RWPE2 (cell line): Measurements from ENCODE around the gene C5orf63.

Experiments used
- ATAC-seq: fragments of 200-7000 bp; cut with Tn5 transposase; 3 replicates; pipeline ENCODE4 v1.9.1; 2021; ENCODE audit warnings: low read depth
- DNase-seq: peaks from one replicate; pipeline ENCODE4 v3.0.0-alpha.2; 2020; ENCODE audit warnings: low spot score
- H3K27ac ChIP-seq: fragments of 450-650 bp; 2 replicates; pipeline ENCODE4 v1.5.1; 2017; ENCODE audit warnings: mild to moderate bottlenecking; ENCODE audit not compliant: poor library complexity, severe bottlenecking
- H3K27me3 ChIP-seq: fragments of 250-450 bp; sonication (Bioruptor Pico); 2 replicates; pipeline ENCODE4 v1.5.1; 2021; ENCODE audit warnings: mild to moderate bottlenecking, moderate library complexity; ENCODE audit not compliant: insufficient read depth, poor library complexity, severe bottlenecking
- H3K36me3 ChIP-seq: fragments of 250-450 bp; sonication (Bioruptor Pico); 2 replicates; pipeline ENCODE4 v1.5.1; 2020; ENCODE audit warnings: low read depth, mild to moderate bottlenecking, moderate library complexity
- H3K4me1 ChIP-seq: fragments of 250-450 bp; sonication (Bioruptor Pico); 2 replicates; pipeline ENCODE4 v1.5.1; 2021; ENCODE audit warnings: mild to moderate bottlenecking, moderate library complexity; ENCODE audit not compliant: insufficient read depth, poor library complexity, severe bottlenecking
- H3K4me3 ChIP-seq: fragments of 250-450 bp; sonication (Bioruptor Pico); 2 replicates; pipeline ENCODE4 v1.5.1; 2021; ENCODE audit warnings: mild to moderate bottlenecking, moderate library complexity; ENCODE audit not compliant: severe bottlenecking
- H3K9me3 ChIP-seq: fragments of 250-450 bp; sonication (Bioruptor Pico); 2 replicates; pipeline ENCODE4 v1.5.1; 2021; ENCODE audit warnings: mild to moderate bottlenecking, moderate library complexity; ENCODE audit not compliant: severe bottlenecking
- TF ChIP-seq, protein P1 (sequence below): fragments of 450-650 bp; IDR thresholded peaks from one replicate; pipeline ENCODE4 v1.5.1; 2017; ENCODE audit warnings: mild to moderate bottlenecking, moderate library complexity; ENCODE audit not compliant: poor library complexity, severe bottlenecking

C5orf63 gene

DNA sequence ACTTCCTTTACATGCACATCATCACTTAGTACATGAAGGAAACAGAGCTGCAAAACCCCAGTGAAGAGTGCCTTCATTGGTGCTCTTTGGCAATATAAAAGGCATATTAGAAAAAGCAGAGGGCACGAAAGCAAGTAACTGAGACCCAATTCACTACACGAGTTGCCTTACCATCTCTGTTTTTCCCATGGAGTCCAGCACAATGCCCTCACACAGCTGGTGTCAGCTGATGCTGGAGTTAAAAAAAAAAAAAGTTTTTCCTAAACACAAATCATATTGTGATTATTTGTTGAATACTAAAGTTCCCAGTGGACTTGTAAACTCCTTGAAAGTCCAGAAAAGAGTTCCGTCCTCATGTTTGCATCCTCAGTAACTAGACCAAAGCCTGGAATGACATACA lies 68.6 kb downstream of the C5orf63 start:
- DNase-seq (no peak), ATAC-seq (no peak)
- Histone ChIP-seq H3K27me3 (no peaks in the 10 kb centered on the region), H3K9me3 (no peaks in the 10 kb centered on the region), H3K36me3 (no peaks in the 10 kb centered on the region), H3K4me1 (no peaks in the 10 kb centered on the region), H3K27ac (no peak overlapping the region), H3K4me3 (no peak overlapping the region)
- TF ChIP-seq, protein P1, sequence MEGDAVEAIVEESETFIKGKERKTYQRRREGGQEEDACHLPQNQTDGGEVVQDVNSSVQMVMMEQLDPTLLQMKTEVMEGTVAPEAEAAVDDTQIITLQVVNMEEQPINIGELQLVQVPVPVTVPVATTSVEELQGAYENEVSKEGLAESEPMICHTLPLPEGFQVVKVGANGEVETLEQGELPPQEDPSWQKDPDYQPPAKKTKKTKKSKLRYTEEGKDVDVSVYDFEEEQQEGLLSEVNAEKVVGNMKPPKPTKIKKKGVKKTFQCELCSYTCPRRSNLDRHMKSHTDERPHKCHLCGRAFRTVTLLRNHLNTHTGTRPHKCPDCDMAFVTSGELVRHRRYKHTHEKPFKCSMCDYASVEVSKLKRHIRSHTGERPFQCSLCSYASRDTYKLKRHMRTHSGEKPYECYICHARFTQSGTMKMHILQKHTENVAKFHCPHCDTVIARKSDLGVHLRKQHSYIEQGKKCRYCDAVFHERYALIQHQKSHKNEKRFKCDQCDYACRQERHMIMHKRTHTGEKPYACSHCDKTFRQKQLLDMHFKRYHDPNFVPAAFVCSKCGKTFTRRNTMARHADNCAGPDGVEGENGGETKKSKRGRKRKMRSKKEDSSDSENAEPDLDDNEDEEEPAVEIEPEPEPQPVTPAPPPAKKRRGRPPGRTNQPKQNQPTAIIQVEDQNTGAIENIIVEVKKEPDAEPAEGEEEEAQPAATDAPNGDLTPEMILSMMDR: no peak

DNA sequence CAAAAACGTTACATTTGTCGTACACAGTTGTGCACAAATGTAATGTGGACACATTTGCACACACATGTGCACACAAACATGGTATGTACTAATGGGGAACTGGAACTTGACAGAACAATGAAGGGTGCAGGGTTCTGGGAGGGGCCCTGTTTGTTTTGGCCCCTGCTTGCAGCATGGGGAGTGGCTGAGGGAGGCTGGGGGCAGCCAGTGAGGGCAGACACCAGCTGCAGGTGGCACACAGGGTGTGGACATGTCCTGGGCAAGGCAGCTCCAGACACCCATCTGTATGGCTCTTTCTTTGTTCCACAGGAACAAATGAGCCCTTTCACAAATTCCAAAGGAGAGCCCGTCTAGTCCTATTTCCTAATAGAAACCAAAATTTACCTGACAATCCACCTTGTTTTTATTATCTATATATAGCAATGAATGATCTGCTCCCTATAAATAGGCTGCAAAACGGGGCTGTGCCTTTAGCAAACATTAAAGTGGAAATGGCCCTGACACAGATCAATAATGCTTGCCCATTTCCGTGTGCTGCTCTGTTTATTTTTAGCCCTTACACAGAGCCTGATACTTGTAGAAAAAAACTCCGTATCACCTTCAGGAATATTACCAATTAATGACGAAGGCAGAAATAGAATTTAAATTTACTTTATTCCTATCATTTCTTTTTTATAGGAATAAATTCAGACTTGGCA lies 69.4 kb downstream of the C5orf63 start:
- TF ChIP-seq, protein P1: no peak
- no peaks in the 10 kb centered on the region for H3K9me3 ChIP-seq
- H3K27me3 ChIP-seq: no peaks in the 10 kb centered on the region
- H3K4me3 ChIP-seq: no peak overlapping the region
- H3K4me1 ChIP-seq: no peaks in the 10 kb centered on the region
- ATAC-seq (no peak), DNase-seq (no peak)
- no peaks in the 10 kb centered on the region for H3K36me3 ChIP-seq
- no peak overlapping the region for H3K27ac ChIP-seq

DNA sequence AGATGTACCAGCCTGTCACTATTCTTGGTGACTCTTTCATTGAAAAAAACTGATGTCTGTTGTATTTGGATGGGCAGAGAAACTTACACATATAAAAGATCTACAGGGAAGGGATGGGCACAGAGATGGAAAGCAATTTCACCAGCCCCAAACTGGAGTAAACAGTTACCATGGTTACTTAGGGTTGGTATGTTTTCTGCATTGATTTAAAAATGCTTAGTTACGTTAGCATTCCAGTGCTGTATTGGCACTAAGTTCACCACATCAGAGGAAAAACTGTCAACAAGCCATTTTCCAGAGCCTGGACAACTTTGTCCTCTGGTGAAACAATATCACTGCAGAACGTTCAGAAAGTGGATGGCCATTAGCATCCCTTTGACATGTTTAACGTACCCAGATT lies 70.9 kb downstream of the C5orf63 start:
- TF ChIP-seq, protein P1: no peak
- Histone ChIP-seq H3K36me3 (no peaks in the 10 kb centered on the region), H3K27me3 (no peaks in the 10 kb centered on the region), H3K4me1 (no peaks in the 10 kb centered on the region), H3K27ac (no peak overlapping the region), H3K4me3 (no peak overlapping the region), H3K9me3 (no peaks in the 10 kb centered on the region)
- ATAC-seq: no peak
- no peak for DNase-seq

DNA sequence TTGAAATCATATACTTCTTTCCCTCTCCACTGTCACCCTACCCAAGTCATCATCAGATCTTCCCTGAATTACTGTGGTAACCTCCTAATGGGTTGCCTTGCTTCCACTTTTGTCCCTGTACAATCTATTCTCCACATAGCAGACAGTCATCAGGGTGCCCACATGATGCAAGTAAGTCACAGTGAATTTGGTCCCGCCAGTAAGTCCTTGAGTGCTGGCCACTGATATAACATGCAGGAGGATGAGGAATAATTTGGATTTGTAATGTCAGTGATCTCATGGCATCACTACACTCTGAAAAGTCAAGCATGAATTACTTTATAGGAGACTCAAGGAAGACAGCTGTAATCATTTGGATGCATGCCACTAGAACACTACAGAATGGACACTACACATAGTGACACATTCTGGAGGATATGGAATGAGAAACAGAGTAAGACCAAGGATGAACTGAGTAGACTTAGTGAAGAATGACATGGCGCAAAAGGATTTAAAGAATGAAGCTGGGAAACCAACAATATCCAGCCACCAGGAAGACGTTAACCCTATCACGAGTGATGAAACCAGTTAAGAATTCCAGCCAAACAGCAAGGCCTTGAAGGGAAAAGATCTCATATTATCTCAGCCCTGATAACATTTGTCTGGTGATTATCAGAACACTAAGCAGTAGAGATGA lies 71.5 kb downstream of the C5orf63 start:
- H3K27ac ChIP-seq: no peak overlapping the region

More for the DNA sequence above, 71.5 kb downstream of the C5orf63 start:
- Histone ChIP-seq H3K36me3 (no peaks in the 10 kb centered on the region), H3K4me1 (no peaks in the 10 kb centered on the region), H3K4me3 (no peak overlapping the region), H3K27me3 (no peaks in the 10 kb centered on the region), H3K9me3 (no peaks in the 10 kb centered on the region)
- DNase-seq (no peak), ATAC-seq (no peak)
- TF ChIP-seq, protein P1: no peak
